ENCODE data around the gene OR52B6.
"Not testable (repeated sequence)": the region's sequence is repeated elsewhere in the genome, so short reads cannot be mapped to it uniquely, and the experiment has no call there.

The OR52B6 gene, protein sequence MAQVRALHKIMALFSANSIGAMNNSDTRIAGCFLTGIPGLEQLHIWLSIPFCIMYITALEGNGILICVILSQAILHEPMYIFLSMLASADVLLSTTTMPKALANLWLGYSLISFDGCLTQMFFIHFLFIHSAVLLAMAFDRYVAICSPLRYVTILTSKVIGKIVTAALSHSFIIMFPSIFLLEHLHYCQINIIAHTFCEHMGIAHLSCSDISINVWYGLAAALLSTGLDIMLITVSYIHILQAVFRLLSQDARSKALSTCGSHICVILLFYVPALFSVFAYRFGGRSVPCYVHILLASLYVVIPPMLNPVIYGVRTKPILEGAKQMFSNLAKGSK

DNA sequence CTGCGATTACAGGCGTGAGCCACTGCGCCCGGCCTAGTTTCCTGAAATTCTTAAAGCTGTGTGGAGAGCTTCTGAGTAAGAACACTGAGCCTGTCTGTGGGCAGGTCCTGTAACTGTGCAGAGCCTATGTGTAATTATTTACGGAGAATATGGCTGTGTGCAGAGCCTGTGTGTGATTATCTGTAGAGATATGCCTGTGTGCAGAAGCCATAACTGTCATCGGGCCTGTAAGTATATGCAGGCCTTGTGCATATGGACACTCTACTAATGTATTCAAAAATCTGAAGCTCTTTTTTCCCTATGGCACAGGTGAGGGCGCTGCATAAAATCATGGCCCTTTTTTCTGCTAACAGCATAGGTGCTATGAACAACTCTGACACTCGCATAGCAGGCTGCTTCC, at the start of gene OR52B6:
TSS of gene OR52B6 (plus strand) at position 301 of the 400 bp plus-strand sequence. CDS start at position 301, 0 bp downstream.
- DNase-seq (ENCODE audit: low read depth) = no peak

DNA sequence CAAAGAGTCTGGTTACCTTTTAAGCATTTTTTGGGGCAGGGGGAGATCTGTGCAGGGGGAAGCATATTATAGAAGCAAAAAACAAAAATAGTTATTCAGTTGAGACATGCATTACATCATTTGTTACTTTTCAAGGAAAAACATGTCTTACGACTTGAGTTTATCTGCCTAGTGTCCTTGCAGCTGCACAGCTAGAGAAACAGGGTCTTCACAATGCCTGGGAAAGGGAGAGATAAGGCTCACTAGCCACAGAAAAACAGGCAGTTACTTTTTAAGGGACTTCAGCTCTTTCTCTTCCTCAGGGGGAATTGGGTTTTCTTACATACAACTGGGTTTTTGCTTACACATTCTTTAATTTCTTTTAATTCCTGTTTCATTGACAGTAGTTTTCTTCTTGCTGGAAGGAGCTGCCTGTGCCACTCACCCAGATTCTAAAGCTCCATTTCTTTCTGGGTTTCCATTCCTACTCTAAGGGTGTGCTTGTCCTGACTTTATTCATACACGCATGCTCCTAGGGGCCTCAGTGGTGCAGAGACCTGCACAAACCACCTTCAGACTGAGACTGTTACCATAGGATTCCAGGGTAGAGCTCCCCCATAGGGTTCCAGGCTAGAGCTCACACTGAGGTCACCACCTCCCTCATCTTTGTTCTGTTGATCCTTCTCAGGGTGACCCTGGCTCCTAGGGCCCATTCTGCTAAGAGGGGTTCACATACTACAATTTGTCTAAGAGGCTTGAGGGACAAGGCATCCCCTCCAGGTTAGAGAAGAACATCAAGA, 49.4 kb upstream of the OR52B6 start:
- DNase-seq (ENCODE audit: low read depth) = no peak

DNA sequence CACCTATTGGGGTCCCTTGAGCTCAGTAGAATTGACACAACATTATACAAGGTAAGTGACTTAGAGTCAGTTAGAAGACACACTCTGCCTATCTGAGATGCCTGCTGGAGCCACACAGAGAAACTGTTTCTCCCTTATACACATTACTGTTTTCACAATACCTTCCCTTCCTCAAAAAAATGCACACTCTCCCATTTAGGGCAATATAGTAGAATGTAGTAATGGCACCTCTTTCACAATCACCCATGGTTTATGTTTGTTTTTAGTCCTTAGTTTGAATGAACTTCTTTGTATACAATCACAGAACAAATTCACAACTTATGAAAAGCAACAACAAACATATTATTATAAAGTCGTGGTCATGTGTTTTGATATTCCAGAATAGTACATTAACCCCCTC, 46.6 kb upstream of the OR52B6 start:
- no peak for DNase-seq (ENCODE audit: low read depth)

DNA sequence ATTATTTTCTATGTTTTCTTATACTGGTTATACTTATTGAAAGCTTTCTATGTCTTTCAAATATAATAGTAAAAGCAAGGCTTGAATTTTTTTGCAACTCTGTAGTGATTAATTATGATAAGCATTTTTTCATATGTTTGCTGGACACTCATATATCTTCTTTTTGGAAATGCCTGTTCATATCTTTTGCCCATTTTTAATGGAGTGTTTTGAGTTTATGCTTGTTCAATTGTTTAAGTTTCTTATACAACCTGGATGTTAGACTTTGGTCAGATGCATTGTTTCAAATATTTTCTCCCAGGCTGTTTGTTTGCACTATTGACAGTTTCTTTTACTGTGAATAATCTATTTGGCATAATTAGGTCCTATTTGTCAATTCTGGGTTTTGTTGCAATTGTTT, 44.2 kb upstream of the OR52B6 start:
- DNase-seq (ENCODE audit: low read depth) = no peak

DNA sequence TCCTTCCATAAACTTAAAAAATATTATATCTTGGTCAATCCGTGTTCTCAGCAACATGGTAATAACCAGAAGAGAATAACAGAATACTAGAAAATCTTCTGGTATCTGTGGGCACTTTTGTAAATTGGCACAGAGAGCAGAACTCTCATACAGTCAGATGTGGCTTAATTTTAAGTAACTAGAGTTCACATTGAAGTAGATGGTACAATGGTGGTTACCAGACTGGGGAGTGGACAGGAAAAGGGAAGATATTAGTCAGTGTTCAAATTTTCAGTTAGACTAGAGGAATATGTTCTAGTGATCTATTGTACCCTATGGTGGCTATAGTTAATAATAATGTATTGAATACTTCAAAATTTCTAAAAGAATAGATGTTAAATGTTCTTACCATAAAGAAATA, 39.2 kb upstream of the OR52B6 start:
- DNase-seq (ENCODE audit: low read depth) = no peak

DNA sequence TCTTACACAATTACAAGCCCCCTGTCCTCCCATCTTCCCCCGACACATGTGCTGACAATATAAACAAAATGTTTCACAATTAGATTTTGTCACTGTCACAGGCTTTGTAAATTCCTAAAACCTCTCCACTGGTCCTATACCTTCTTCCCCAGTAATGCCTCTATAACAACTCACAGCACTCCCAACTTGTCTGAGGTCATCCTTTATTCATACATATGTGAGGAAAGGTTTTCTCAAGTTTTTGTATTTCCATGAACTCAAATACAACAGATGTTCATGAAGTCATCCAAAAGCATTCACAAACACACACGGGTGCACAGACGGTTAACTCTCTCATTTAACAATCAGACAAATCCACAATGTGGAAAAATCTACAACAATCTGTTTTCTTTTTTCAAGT, 34.2 kb upstream of the OR52B6 start:
- no peak for DNase-seq (ENCODE audit: low read depth)

DNA sequence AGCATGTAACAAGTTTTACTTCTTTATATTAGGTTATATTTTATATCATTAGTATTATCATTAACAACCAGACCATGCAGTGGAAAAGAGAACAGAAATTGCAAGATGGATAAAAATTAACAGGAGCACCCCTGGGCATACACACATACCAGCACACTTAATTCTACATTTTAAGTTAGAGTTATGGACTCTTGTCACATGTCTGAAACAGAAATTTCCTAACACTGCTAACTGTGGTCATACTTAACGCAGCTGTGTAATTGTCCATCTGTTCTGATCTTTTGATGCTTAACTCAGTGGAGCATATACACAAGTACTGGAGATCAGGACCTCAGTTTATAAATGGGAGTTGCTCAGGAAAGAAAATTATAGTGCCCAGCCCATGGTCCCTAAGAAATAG, 32.7 kb upstream of the OR52B6 start:
- no peak for DNase-seq (ENCODE audit: low read depth)

DNA sequence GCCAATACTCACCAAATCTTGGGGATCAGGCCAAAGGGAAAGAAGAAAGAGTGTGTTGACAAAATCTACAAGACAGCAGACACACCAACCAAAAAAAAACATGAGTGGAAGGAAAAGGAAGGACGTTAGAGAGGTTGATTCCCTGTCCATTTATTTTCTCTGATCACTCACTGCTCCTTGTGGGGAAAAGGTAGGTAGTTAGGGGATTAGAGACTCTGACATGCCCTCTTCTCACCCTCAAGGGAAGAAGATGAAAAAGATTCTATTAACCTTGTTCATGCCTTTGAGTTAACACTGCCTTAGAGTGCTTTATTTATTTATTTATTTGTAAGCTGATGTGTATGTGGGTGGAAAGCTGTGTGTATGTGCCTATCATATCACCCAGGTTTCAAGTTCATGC, 32.2 kb upstream of the OR52B6 start, which contains the start of gene OR52H1:
TSS of gene OR52H1 (minus strand) at position 101 of the 400 bp plus-strand sequence. CDS start 3,035 bp downstream, outside the sequence.
- no peak for DNase-seq (ENCODE audit: low read depth)

DNA sequence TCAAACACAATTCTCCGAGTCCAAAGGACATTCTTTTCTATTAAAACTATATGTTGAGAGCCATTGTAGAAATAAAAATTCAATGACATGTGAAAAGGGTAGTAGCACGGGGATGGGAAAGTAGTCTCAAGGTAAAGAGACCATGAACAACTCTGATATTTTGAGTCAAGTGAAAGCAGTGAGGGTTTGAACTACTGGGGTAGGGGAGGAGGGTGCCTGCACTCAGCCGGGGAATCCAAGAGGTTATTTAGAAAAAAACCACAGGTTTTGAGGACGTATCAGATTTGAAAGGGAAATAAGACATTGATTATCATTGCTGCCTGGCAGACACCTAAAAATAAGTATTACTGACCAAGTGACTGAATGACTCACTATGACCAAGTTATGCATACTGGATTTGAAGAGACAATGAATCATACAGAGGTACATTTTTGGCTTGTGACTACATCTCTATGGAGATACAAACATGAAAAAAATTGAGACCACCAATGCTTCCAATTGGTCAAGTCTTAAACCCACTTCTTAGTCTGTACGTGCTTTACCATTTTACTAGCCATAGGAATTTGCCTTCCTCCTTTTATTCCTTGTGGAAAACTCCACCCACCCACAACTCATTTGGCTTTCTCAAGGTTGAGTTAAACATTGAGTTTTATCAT, 30.1 kb upstream of the OR52B6 start:
- no peak for DNase-seq (ENCODE audit: low read depth)

DNA sequence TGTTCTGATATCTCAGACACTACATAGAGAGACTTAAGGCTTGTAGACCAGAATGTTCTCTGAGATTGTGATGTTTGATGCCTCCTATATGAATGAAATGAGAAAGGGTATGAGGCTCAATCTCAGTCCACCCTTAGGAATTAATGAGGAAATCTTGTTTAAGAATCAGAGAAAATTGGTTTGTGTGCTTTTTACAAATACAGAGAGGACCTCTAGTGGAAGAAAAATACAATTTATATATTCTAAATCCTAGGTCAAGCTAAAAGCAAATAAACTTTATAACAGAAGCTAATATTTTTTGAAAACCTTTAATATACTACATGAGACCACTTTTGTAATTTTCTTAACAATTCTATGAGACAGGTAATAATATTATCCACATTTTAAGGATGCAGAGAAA, 27.3 kb upstream of the OR52B6 start:
- DNase-seq (ENCODE audit: low read depth) = no peak

DNA sequence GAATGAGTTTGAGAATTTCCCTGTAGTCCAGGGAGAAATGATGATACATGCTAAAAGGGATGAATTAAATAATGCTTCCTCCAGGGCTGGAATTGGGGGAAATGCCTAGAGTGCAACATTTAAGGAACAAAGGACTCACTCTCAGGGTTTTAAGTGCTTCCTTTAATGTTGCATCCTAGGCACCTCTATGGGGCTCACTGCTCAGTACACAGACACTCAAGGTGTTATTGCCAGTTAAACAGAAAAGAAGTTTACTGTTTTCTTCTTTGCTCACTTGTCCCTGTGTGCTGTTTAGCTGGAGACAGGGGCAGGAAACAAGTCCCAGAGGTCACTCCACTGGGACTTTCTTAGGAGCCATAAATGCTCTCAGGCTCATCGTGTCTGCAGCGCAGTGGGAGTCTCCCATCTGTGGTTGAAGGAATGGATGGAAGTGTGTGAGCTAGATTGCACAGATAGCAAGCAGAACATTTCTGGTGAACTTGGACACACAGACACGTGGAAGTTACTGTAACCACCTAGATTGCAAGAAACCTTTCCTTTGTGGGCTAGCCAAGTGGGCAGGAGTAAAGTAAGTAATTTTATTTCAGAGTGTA, 24.0 kb upstream of the OR52B6 start:
- DNase-seq (ENCODE audit: low read depth) = no peak

DNA sequence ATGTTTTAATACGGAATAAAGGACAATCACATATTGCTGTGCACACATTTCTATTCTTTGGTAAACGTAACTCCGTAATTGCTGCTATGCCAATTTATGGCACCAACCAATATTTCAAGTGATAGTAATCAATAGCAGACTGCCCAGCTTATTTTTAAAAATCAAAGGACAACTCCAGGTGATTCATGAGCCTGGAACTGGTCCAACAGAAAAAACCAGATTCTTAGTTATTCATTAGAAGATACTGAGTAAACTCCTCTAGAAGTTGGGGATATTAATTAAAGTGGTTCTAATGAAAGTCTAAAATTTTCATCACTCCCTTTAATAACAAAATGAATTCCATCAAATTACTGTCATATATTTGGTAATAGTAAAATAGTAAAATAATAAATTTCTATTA, 22.9 kb upstream of the OR52B6 start:
- no peak for DNase-seq (ENCODE audit: low read depth)

DNA sequence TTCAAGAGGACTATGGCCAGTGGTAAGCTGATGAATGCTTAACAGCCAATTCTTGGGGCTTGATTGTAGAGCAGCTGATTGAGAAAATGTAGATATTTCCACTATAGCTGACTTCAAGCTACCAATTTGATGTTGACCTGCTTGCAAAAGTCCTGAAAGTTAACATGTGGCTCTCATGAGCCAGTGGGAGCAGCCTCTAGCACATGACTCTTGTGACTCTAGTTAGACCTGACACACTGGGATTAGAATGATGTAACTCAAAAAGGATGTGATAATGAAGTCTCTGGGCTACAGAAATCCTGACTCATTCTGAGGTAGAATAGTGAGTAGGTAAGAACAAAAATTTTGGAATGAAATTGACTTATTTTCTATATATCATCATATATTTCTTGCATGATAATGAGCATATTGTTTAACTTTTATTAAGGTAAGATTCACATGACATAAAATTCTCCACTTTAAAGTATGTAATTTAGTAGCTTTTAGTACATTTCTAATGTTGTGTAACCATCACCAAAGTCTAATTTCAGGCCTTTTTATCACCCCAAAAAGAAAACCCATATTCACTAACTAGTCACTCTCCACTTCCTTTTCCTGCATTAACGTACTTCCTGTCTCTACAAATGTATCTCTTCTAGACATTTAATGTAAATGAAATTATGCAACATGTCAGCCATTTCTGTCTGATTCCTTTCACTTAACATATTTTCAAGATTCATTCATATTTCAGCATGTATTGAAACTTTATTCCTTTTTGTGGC, 16.2 kb upstream of the OR52B6 start:
- DNase-seq (ENCODE audit: low read depth) = no peak

DNA sequence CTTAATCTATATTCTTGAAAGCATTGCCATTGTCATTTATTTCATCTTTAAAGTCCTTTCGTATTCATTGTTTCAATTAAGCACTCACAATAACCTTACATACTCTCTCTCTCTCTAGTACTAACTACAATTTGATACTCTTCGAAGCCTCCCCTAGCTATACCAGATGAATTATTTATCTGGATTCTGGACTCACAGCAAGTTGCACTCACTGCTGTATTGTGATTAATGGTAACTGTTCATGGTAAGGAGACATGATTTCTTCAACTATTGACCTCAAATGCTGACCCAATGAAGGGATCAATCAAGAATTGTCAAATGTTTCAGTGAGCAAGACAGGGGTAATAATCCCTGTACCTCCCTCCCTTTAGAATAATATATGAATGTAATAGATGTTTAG, 6.0 kb upstream of the OR52B6 start:
- no peak for DNase-seq (ENCODE audit: low read depth)

DNA sequence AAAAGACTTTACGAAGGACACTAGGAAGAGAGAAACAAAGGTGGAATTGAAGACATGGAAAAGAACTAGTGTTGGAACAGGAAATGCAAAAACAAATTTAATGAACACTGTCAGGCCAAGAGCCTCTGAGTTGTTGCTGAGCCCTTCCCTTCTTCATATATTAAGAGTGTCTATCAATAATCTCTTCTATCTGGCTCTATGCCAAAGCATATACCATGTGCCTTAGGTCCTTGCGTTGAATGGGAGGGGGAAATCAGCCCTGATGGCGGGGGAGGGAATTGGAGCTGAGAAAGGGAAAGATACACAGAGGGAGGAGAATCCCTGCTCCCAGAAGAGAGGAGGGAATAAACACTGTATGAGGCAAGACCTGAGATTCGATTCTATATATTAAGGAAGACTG, 5.5 kb upstream of the OR52B6 start:
- DNase-seq (ENCODE audit: low read depth) = no peak

DNA sequence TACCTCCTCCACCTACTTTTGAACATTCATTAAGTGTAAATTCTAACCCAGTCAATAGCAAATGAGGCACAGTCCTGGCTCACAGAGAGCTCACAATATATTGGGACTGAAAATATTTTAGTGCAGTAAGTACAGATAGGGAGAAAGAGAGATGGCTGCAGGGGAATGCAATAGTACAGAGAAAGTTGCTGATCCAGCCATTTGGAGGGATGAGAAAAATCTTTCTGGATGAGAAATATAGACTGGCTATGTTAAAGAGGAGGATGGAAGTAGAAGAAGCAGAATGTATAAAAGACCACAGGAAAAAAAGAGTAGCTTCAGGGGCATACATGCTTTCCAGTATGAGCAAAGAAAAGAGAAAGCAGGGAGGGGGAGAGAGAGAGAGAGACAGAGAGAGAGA, 3.6 kb upstream of the OR52B6 start:
- DNase-seq (ENCODE audit: low read depth) = no peak

DNA sequence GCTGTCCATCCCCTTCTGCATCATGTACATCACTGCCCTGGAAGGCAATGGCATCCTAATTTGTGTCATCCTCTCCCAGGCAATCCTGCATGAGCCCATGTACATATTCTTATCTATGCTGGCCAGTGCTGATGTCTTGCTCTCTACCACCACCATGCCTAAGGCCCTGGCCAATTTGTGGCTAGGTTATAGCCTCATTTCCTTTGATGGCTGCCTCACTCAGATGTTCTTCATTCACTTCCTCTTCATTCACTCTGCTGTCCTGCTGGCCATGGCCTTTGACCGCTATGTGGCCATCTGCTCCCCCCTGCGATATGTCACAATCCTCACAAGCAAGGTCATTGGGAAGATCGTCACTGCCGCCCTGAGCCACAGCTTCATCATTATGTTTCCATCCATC, 337 bp downstream of the OR52B6 start:
- no peak for DNase-seq (ENCODE audit: low read depth)

DNA sequence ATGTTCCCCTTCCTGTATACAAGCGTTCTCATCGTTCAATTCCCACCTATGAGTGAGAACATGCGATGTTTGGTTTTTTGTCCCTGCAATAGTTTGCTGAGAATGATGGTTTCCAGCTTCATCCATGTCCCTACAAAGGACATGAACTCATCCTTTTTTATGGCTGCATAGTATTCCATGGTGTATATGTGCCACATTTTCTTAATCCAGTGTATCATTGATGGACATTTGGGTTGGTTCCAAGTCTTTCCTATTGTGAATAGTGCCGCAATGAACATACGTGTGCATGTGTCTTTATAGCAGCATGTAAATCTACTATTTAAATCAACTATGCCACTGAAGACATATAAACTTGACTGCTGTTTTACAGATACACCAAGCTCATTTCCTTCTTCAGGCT, 3.8 kb downstream of the OR52B6 start:
- DNase-seq (ENCODE audit: low read depth) = not testable (repeated sequence)

DNA sequence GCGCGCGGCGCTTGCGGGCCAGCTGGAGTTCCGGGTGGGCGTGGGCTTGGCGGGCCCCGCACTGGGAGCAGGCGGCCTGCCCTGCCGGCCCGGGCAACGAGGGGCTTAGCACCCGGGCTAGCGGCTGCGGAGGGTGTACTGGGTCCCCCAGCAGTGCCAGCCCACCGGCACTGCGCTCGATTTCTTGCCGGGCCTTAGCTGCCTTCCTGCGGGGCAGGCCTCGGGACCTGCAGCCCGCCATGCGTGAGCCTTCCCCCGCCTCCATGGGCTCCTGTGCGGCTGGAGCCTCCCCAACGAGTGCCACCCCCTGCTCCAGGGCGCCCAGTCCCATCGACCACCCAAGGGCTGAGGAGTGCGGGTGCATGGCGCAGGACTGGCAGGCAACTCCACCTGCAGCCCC, 9.2 kb downstream of the OR52B6 start:
- not testable (repeated sequence) for DNase-seq (ENCODE audit: low read depth)

DNA sequence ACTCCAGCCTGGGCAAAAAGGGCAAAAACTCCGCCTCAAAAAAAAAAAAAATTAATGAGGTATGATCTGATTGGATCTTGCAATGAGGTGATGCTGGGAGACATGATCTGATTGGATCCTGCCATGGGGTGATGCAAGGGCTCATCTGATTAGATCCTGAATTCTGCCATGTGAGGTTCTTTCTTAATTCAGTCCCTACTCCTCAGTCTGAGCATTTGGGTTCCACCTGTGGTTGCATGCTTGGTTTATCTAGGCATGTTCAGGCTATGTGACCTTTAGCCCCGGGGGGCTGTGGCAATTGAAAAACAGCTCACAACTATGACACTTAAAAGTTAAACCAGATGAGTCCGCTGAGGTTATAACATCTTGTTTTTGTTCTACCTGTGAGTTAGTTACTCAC, 10.9 kb downstream of the OR52B6 start:
- DNase-seq (ENCODE audit: low read depth) = no peak

DNA sequence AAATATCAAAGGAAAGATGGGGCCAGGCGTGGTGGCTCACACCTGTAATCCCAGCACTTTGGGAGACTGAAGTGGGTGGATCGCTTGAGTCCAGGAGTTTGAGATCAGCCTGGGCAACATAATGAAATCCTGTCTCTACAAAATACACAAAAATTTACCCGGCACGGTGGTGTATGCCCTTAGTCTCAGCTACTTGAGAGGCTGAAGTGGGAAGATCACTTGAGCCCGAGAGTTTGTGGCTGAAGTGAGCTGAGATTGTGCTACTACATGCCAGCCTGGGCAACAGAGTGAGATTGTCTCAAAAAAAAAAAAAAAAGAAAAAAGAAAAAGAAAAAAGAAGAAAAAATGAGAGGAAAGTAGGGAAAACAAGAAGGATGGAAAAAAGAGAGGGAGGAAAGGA, 11.9 kb downstream of the OR52B6 start:
- DNase-seq (ENCODE audit: low read depth) = no peak

DNA sequence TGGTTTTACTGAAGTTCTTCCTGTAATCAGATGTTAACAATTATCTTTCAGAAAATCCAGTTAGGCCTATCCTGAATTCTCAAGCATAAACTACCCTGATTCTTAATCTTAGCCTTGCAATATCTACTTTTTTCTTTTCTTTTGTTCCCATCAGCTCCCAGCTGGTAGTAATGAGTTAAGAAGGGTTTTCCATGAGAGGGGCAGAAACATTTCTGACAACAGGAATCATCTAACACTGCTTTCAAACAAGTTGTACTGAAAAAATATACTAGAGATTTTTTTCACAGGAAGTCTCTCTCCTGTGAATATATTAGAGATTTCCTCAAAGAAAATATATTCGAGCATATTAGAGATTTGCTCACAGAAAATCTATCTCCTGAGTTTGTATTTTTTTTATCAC, 12.5 kb downstream of the OR52B6 start:
- DNase-seq (ENCODE audit: low read depth) = no peak
